Calu3 (cell line): Measurements from ENCODE around the gene C1orf198. TPM values are rescaled to one million over a fixed set of nuclear protein-coding genes. Genes with fewer than 3 reads are reported as not detected.

ENCODE experiments used
- BruUV-seq: library from RNA; stranded (reverse); fragments of 400-500 nt; replicated peaks from 2 replicates; lab custom pipeline; 2021; lab: Mats Ljungman, UMichigan
- CTCF ChIA-PET: fragments of 300-600 bp; sonication (Branson Sonifier 250); formaldehyde crosslinking; loops from one replicate; lab custom pipeline; 2022; ENCODE audit warnings: antibody characterized with exemption; lab: Charles Lee
- DNase-seq: peaks from one replicate; pipeline ENCODE4 v3.0.0; 2022
- H3K27ac Mint-ChIP-seq: one replicate; pipeline ENCODE4 v1.8.0; 2022; ENCODE audit warnings: mixed read lengths; ENCODE audit not compliant: unreplicated experiment
- H3K27me3 Mint-ChIP-seq: one replicate; pipeline ENCODE4 v1.8.0; 2022; ENCODE audit warnings: mixed read lengths; ENCODE audit not compliant: unreplicated experiment
- H3K36me3 Mint-ChIP-seq: one replicate; pipeline ENCODE4 v1.8.0; 2022; ENCODE audit warnings: mild to moderate bottlenecking, moderate library complexity, mixed read lengths; ENCODE audit not compliant: insufficient read depth, unreplicated experiment
- H3K4me1 Mint-ChIP-seq: one replicate; pipeline ENCODE4 v1.8.0; 2022; ENCODE audit warnings: mild to moderate bottlenecking, low read depth, mixed read lengths; ENCODE audit not compliant: unreplicated experiment
- H3K4me3 Mint-ChIP-seq: one replicate; pipeline ENCODE4 v1.8.0; 2022; ENCODE audit warnings: mild to moderate bottlenecking, low read depth, moderate library complexity, mixed read lengths; ENCODE audit not compliant: unreplicated experiment
- H3K9me3 Mint-ChIP-seq: one replicate; pipeline ENCODE4 v1.8.0; 2022; ENCODE audit warnings: low read depth, mixed read lengths; ENCODE audit not compliant: unreplicated experiment
- intact Hi-C: fragments of 100-400 bp; cut with micrococcal nuclease; formaldehyde crosslinking; loops from one replicate; pipeline ENCODE4 v1.10.0; 2022; ENCODE audit not compliant: unreplicated experiment
- total RNA-seq: library from RNA; stranded (reverse); gene quantifications from 2 replicates; pipeline ENCODE4 v1.2.3, GENCODE V29; 2022
- TF ChIP-seq, protein P1 (sequence below): fragments of 200-600 bp; IDR thresholded peaks from one replicate; pipeline ENCODE4 v1.8.0; 2022; ENCODE audit warnings: antibody characterized with exemption; ENCODE audit not compliant: unreplicated experiment

Gene C1orf198
- total RNA-seq, 1 experiment from 2014 or later = 80.4 TPM

DNA sequence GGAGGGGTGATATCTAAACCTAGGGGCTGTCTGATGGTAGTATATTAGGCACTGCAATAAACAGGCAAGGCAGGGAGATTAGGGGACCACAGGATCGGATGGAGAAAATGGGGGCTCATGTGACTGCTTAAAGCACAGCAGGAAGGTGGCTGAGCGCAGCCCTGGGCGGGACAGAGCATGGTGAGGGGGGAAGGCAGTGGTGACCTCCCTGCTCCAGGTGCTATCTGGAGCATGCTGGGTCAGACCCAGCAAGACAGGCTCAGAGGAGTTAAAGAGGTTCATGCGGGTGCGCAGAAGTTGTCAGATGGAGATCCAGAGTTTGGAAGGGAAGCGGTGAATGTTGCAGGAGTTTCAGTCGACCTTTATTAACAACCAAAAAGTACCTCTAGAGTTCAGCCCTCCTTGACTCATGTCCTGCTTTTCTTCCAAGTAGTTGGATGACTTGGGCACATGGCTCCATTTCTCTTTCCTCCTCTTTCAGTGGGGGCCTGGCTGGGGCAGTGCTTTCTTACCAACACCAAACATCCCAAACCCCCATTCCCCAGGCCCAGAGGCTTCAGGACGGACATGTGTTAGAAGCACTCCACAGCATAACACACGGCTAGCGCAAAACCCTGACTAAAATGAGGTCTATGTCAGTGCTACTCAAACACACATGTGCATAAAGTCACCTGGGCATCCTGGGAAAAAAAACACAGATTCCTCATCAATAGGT, 79.6 kb downstream of the C1orf198 start:
- peaks cover 7% of the 10 kb centered on the region for H3K27me3 Mint-ChIP-seq
- DNase-seq = no peak
- no peak overlapping the region for H3K4me3 Mint-ChIP-seq
- no peaks in the 10 kb centered on the region for H3K4me1 Mint-ChIP-seq
- H3K27ac Mint-ChIP-seq = no peak overlapping the region
- no peaks in the 10 kb centered on the region for H3K36me3 Mint-ChIP-seq
- intact Hi-C loops = no loop called here
- CTCF ChIA-PET = interaction anchor here (0.7 to 1.0 kb wide), 2 partner anchors 9 to 377 kb away, joined by 6 to 7 read pairs; no protein-coding TSS in a partner anchor
- no TSS peak for BruUV-seq
- TF ChIP-seq, protein P1, sequence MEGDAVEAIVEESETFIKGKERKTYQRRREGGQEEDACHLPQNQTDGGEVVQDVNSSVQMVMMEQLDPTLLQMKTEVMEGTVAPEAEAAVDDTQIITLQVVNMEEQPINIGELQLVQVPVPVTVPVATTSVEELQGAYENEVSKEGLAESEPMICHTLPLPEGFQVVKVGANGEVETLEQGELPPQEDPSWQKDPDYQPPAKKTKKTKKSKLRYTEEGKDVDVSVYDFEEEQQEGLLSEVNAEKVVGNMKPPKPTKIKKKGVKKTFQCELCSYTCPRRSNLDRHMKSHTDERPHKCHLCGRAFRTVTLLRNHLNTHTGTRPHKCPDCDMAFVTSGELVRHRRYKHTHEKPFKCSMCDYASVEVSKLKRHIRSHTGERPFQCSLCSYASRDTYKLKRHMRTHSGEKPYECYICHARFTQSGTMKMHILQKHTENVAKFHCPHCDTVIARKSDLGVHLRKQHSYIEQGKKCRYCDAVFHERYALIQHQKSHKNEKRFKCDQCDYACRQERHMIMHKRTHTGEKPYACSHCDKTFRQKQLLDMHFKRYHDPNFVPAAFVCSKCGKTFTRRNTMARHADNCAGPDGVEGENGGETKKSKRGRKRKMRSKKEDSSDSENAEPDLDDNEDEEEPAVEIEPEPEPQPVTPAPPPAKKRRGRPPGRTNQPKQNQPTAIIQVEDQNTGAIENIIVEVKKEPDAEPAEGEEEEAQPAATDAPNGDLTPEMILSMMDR = no peak
- no peaks in the 10 kb centered on the region for H3K9me3 Mint-ChIP-seq

DNA sequence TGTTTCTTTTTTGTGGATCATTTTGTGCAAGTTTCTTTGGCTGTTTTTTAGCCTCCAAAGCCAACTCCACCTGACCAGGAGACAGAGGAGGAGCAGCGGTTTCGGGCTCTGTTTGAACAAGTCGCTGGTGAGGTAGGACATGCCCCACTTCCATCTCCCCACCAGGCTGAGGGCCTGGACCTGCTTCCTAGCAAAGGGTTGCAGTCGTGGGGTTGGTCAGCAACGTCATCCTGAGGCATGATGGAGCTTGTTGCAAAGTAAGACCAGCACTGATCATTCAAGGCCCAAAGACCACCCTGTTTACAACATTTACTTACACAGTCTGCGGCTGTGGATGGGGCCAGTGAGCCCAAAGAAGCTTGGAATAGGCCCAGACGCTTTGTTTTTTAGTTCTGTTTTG, 80.8 kb downstream of the C1orf198 start:
- H3K9me3 Mint-ChIP-seq = no peaks in the 10 kb centered on the region
- no peaks in the 10 kb centered on the region for H3K36me3 Mint-ChIP-seq
- H3K27me3 Mint-ChIP-seq = peaks cover 7% of the 10 kb centered on the region
- CTCF ChIA-PET = no interaction called here
- no peak overlapping the region for H3K4me3 Mint-ChIP-seq
- TF ChIP-seq, protein P1 = no peak
- H3K27ac Mint-ChIP-seq = no peak overlapping the region
- intact Hi-C loops = no loop called here
- no peak for DNase-seq
- no peaks in the 10 kb centered on the region for H3K4me1 Mint-ChIP-seq
- BruUV-seq = no TSS peak

Other genes with a start within 250 kb of the C1orf198 start
- 55.0 and 59.2 TPM in 2 replicates for gene COG2, start 226.0 kb downstream of the C1orf198 start, total RNA-seq
- gene AGT, start 154.4 kb downstream of the C1orf198 start, total RNA-seq = 27.5 and 49.6 TPM in 2 replicates
- gene CAPN9, start 121.1 kb downstream of the C1orf198 start, total RNA-seq = not detected in 2 replicates
- 29.0 and 35.6 TPM in 2 replicates for gene TTC13, start 110.3 kb upstream of the C1orf198 start, total RNA-seq
- 17.1 and 19.4 TPM in 2 replicates for gene ARV1, start 110.6 kb upstream of the C1orf198 start, total RNA-seq
- 12.3 and 16.8 TPM in 2 replicates for gene FAM89A, start 171.7 kb upstream of the C1orf198 start, total RNA-seq